ENCODE data around the gene SSBP3.

- TF ChIP-seq CTCF (IDR thresholded peaks at IDR 0.05) (no peak), POLR2A (IDR thresholded peaks at IDR 0.05) (no peak)
Measured at GRCh38 chr1:54409156-54410142, 3.3 kb upstream of the SSBP3 start.

Data from body of pancreas (tissue), 4 donors.